Keratinocyte (primary cell): ENCODE results near the gene G2E3.

Experiments
- EZH2 ChIP-seq: IDR thresholded peaks from one replicate; pipeline ENCODE4 v1.6.1; 2012; ENCODE audit warnings: inconsistent platforms, mild to moderate bottlenecking, low read length, moderate library complexity
- TF ChIP-seq, protein P1 (sequence below), 3 experiments: IDR thresholded peaks in 1 of 3; conservative IDR thresholded peaks in 1 of 3; optimal IDR thresholded peaks in 1 of 3; 2 replicates in 2 of 3; 3 replicates in 1 of 3; pipeline versions ENCODE3 to v1.5.1; 2011; ENCODE audit warnings: low read length in 3 of 3, mild to moderate bottlenecking in 3 of 3, moderate library complexity in 2 of 3, control low read depth in 1 of 3, inconsistent platforms in 1 of 3; ENCODE audit not compliant: insufficient read depth in 2 of 3; ENCODE audit errors: extremely low read depth in 1 of 3

GRCh38 chr14:30573966-30574365 lies 15.0 kb downstream of the G2E3 start:
- TF ChIP-seq, protein P1, sequence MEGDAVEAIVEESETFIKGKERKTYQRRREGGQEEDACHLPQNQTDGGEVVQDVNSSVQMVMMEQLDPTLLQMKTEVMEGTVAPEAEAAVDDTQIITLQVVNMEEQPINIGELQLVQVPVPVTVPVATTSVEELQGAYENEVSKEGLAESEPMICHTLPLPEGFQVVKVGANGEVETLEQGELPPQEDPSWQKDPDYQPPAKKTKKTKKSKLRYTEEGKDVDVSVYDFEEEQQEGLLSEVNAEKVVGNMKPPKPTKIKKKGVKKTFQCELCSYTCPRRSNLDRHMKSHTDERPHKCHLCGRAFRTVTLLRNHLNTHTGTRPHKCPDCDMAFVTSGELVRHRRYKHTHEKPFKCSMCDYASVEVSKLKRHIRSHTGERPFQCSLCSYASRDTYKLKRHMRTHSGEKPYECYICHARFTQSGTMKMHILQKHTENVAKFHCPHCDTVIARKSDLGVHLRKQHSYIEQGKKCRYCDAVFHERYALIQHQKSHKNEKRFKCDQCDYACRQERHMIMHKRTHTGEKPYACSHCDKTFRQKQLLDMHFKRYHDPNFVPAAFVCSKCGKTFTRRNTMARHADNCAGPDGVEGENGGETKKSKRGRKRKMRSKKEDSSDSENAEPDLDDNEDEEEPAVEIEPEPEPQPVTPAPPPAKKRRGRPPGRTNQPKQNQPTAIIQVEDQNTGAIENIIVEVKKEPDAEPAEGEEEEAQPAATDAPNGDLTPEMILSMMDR (optimal IDR thresholded peaks at IDR 0.05 in 1 of 3, IDR thresholded peaks at IDR 0.05 in 1 of 3, conservative IDR thresholded peaks at IDR 0.05 in 1 of 3; ENCODE audit: extremely low read depth in 1 of 3, insufficient read depth in 2 of 3, low read length in 3 of 3), result no peak
- TF ChIP-seq EZH2, result no peak
